Ishikawa (cell line): ENCODE measurements around the gene SAMD3.

Source experiments
- CEBPB ChIP-seq: IDR thresholded peaks from 2 replicates; pipeline ENCODE4 v1.6.1; 2012
- CREB1 ChIP-seq: IDR thresholded peaks from 2 replicates; pipeline ENCODE4 v1.6.1; 2012; ENCODE audit warnings: low read depth
- EGR1 ChIP-seq: IDR thresholded peaks from 2 replicates; pipeline ENCODE4 v1.6.1; 2012
- EP300 ChIP-seq: IDR thresholded peaks from 2 replicates; pipeline ENCODE4 v1.6.1; 2012; ENCODE audit warnings: borderline replicate concordance
- FOXM1 ChIP-seq: IDR thresholded peaks from 2 replicates; pipeline ENCODE4 v1.6.1; 2012; ENCODE audit warnings: low read depth, borderline replicate concordance
- NFIC ChIP-seq: IDR thresholded peaks from 2 replicates; pipeline ENCODE4 v1.6.1; 2012
- RAD21 ChIP-seq: IDR thresholded peaks from 2 replicates; pipeline ENCODE4 v1.6.1; 2012; ENCODE audit warnings: low read depth
- TAF1 ChIP-seq: IDR thresholded peaks from 2 replicates; pipeline ENCODE4 v1.6.1; 2012; ENCODE audit warnings: low read depth, mild to moderate bottlenecking
- TCF12 ChIP-seq: IDR thresholded peaks from 2 replicates; pipeline ENCODE4 v1.6.1; 2012; ENCODE audit warnings: low read depth
- TEAD4 ChIP-seq: IDR thresholded peaks from 2 replicates; pipeline ENCODE4 v1.6.1; 2012
- USF1 ChIP-seq: IDR thresholded peaks from 2 replicates; pipeline ENCODE4 v1.6.1; 2012
- YY1 ChIP-seq: IDR thresholded peaks from 2 replicates; pipeline ENCODE4 v1.6.1; 2012; ENCODE audit warnings: low read depth
- ZBTB7A ChIP-seq: IDR thresholded peaks from 2 replicates; pipeline ENCODE4 v1.6.1; 2012; ENCODE audit warnings: low read depth
- TF ChIP-seq, protein P1 (sequence below): IDR thresholded peaks from 2 replicates; pipeline ENCODE4 v1.6.1; 2012
- TF ChIP-seq, protein P2 (sequence below): IDR thresholded peaks from 2 replicates; pipeline ENCODE4 v1.6.1; 2012; ENCODE audit warnings: low read depth, mild to moderate bottlenecking

Gene SAMD3

DNA sequence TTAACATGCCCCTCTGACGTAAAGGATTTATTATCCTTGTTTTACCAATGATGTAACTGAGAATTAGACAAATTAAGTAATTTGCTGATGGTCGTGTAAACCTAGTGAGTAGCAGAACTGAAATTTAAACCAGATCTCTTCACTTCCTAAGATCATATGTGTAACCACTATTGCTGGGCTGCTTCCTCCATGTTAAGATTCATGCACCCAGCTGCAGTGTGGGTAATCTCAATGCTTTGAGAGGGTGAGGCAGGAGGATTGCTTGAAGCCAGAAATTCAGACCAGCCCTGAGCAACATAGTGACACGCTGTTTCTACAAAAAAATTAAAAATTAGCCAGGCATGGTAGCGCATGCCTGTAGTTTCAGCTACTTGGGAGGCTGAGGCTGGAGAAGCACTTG, 106.5 kb downstream of the SAMD3 start:
- TF ChIP-seq EGR1 (no peak), EP300 (no peak), TAF1 (no peak), RAD21 (no peak), USF1 (no peak), TEAD4 (no peak), TCF12 (no peak), FOXM1 (no peak), CEBPB (no peak)
- TF ChIP-seq, protein P1, sequence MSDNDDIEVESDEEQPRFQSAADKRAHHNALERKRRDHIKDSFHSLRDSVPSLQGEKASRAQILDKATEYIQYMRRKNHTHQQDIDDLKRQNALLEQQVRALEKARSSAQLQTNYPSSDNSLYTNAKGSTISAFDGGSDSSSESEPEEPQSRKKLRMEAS, result no peak

DNA sequence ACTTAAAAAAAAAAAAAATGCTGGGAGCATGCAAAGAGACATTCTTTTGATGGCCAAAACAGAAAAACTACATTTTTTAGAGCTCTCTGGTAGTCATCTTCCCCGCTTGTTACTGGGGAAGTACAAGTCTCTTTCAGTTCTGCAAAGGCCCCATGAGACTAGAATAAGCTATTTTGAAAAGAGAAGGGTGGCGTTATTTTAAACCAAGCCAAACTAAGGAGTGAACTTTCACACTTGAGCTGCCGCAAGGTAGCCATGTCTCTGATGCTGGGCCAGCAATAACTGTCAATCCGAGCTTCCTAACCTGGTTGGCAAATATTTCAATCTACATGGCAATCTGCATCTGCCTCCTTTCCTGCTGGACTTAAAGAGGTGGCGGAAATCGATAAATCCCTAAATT, 107.7 kb downstream of the SAMD3 start:
- no peak for TF ChIP-seq NFIC
- TF ChIP-seq USF1, result no peak
- no peak for TF ChIP-seq RAD21
- TF ChIP-seq, protein P1, result no peak
- TF ChIP-seq EP300, result no peak
- no peak for TF ChIP-seq TEAD4
- no peak for TF ChIP-seq CEBPB
- TF ChIP-seq EGR1, result no peak
- no peak for TF ChIP-seq ZBTB7A
- TF ChIP-seq, protein P2, sequence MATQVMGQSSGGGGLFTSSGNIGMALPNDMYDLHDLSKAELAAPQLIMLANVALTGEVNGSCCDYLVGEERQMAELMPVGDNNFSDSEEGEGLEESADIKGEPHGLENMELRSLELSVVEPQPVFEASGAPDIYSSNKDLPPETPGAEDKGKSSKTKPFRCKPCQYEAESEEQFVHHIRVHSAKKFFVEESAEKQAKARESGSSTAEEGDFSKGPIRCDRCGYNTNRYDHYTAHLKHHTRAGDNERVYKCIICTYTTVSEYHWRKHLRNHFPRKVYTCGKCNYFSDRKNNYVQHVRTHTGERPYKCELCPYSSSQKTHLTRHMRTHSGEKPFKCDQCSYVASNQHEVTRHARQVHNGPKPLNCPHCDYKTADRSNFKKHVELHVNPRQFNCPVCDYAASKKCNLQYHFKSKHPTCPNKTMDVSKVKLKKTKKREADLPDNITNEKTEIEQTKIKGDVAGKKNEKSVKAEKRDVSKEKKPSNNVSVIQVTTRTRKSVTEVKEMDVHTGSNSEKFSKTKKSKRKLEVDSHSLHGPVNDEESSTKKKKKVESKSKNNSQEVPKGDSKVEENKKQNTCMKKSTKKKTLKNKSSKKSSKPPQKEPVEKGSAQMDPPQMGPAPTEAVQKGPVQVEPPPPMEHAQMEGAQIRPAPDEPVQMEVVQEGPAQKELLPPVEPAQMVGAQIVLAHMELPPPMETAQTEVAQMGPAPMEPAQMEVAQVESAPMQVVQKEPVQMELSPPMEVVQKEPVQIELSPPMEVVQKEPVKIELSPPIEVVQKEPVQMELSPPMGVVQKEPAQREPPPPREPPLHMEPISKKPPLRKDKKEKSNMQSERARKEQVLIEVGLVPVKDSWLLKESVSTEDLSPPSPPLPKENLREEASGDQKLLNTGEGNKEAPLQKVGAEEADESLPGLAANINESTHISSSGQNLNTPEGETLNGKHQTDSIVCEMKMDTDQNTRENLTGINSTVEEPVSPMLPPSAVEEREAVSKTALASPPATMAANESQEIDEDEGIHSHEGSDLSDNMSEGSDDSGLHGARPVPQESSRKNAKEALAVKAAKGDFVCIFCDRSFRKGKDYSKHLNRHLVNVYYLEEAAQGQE, result no peak
- no peak for TF ChIP-seq TAF1
- no peak for TF ChIP-seq FOXM1
- no peak for TF ChIP-seq TCF12
- TF ChIP-seq CREB1, result no peak
- no peak for TF ChIP-seq YY1

GRCh38 chr6:130113201-130113710, 109.5 kb downstream of the SAMD3 start:
- TF ChIP-seq CEBPB (no peak), ZBTB7A (no peak), TCF12 (no peak), NFIC (no peak), EGR1 (no peak), RAD21 (no peak), CREB1 (no peak), TEAD4 (no peak), FOXM1 (no peak), YY1 (no peak), EP300 (no peak), USF1 (no peak), TAF1 (no peak)
- TF ChIP-seq, protein P1, result no peak
- TF ChIP-seq, protein P2, result no peak

- TF ChIP-seq USF1 (no peak), YY1 (no peak), EP300 (no peak), TAF1 (no peak)
- TF ChIP-seq, protein P2, result peak; percentile 35; the same call in 1 of the 2 replicates
- TF ChIP-seq, protein P1, result no peak
Measured at GRCh38 chr6:130111031-130111430, 111.7 kb downstream of the SAMD3 start.
